Mesendoderm (in vitro differentiated cells): ENCODE measurements around the gene METTL21A.

Source experiments
- DNase-seq: peaks from one replicate; pipeline ENCODE4 v3.0.0; 2013
- H2AK5ac ChIP-seq: 2 replicates; pipeline ENCODE4 v1.6.1; 2013; ENCODE audit warnings: low read length, inconsistent platforms
- H2BK120ac ChIP-seq: 2 replicates; pipeline ENCODE4 v1.6.1; 2013; ENCODE audit warnings: low read depth, mild to moderate bottlenecking, low read length, moderate library complexity, mixed read lengths
- H2BK15ac ChIP-seq: replicated peaks from 2 replicates; pipeline ENCODE4 v1.6.1; 2013; ENCODE audit warnings: low read depth, mild to moderate bottlenecking, moderate library complexity
- H2BK5ac ChIP-seq: 2 replicates; pipeline ENCODE4 v1.6.1; 2013; ENCODE audit warnings: low read length, inconsistent platforms
- H3K18ac ChIP-seq: 2 replicates; pipeline ENCODE4 v1.6.1; 2013; ENCODE audit warnings: mild to moderate bottlenecking, low read length, mixed read lengths
- H3K23ac ChIP-seq: one replicate; pipeline ENCODE4 v1.6.1; 2013; ENCODE audit warnings: low read length
- H3K27ac ChIP-seq: 2 replicates; pipeline ENCODE4 v1.5.1; 2013; ENCODE audit warnings: low read depth, mild to moderate bottlenecking, inconsistent platforms, low read length, moderate library complexity
- H3K27me3 ChIP-seq: 2 replicates; pipeline ENCODE4 v1.6.1; 2013; ENCODE audit warnings: low read length, control low read depth, mild to moderate bottlenecking, inconsistent platforms; ENCODE audit not compliant: insufficient read depth, poor library complexity
- H3K36me3 ChIP-seq: 2 replicates; pipeline ENCODE4 v1.6.1; 2013; ENCODE audit warnings: low read length, inconsistent platforms; ENCODE audit not compliant: control insufficient read depth, insufficient read depth
- H3K4ac ChIP-seq: one replicate; pipeline ENCODE4 v1.6.1; 2013; ENCODE audit warnings: low read depth, mild to moderate bottlenecking, low read length, moderate library complexity
- H3K4me1 ChIP-seq: 2 replicates; pipeline ENCODE4 v1.6.1; 2013; ENCODE audit warnings: low read depth, low read length, inconsistent platforms; ENCODE audit not compliant: control insufficient read depth
- H3K4me2 ChIP-seq: 2 replicates; pipeline ENCODE4 v1.6.1; 2013; ENCODE audit warnings: low read length
- H3K4me3 ChIP-seq: 2 replicates; pipeline ENCODE4 v1.5.1; 2013; ENCODE audit warnings: mild to moderate bottlenecking, low read length
- H3K56ac ChIP-seq: one replicate; pipeline ENCODE4 v1.6.1; 2013; ENCODE audit warnings: low read length
- H3K79me1 ChIP-seq: 2 replicates; pipeline ENCODE4 v1.6.1; 2013; ENCODE audit warnings: low read length, inconsistent platforms
- H3K79me2 ChIP-seq: 2 replicates; pipeline ENCODE4 v1.6.1; 2013; ENCODE audit warnings: mild to moderate bottlenecking, low read length; ENCODE audit not compliant: control insufficient read depth, insufficient read depth
- H3K9ac ChIP-seq: 2 replicates; pipeline ENCODE4 v1.6.1; 2013; ENCODE audit warnings: low read length, inconsistent platforms
- H4K5ac ChIP-seq: one replicate; pipeline ENCODE4 v1.6.1; 2013; ENCODE audit warnings: low read length
- H4K8ac ChIP-seq: one replicate; pipeline ENCODE4 v1.6.1; 2013; ENCODE audit warnings: low read depth, mild to moderate bottlenecking, control low read depth, low read length, moderate library complexity
- WGBS: extraction: QIAGEN DNeasy Blood & Tissue Kit; methylation state at CpG from one replicate; pipeline ENCODE4 v1.1.7; 2013; ENCODE audit warnings: low lambda C conversion rate, missing lambda C conversion rate; ENCODE audit not compliant: insufficient coverage; ENCODE audit errors: extremely low coverage; 5-methylcytosine and 5-hydroxymethylcytosine counted together

Gene METTL21A

DNA sequence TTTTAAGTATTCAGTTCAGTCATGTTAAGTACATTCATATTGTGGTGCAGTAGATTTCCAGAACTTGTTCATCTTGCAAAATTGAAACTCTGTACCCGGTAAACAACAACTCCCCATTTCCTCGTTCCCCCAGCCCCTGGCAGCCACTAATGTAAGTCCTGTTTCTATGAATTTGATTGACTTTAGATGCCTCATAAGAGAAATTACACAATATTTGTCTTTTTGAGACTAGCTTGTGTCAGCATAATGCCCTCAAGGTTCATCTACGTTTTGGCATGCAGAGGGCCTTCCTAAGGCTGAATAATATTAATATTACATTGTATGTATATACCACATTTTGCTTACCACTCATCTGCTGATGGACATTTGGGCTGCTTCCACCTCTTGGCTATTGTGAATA, 30.9 kb downstream of the METTL21A start:
- H3K79me2 ChIP-seq: no peaks in the 10 kb centered on the region
- peaks cover 1% of the 10 kb centered on the region for H3K36me3 ChIP-seq

DNA sequence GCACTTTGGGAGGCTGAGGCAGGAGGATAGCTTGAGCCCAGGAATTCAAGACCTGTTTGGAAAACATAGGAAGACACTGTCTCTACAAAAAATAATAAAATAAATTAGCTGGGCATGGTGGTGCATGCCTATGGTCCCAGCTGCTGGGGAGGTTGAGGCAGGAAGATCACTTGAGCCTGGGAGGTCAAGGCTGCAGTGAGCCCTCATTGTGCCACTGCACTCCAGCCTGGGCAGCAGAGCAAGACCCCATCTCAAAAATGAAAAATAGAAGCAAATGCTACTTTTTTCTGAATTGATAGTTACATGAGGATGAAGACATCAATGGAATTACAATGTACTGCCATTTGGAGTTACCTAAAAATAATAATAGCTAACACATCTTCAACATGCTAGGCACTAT, 31.9 kb downstream of the METTL21A start:
- H3K56ac ChIP-seq: no peak overlapping the region
- no peak overlapping the region for H3K9ac ChIP-seq
- H3K23ac ChIP-seq: no peak overlapping the region
- no peaks in the 10 kb centered on the region for H3K27me3 ChIP-seq
- H3K4ac ChIP-seq: no peak overlapping the region
- H3K4me2 ChIP-seq: no peak overlapping the region
- H3K4me1 ChIP-seq: no peaks in the 10 kb centered on the region
- no peak overlapping the region for H3K18ac ChIP-seq
- no peaks in the 10 kb centered on the region for H3K79me2 ChIP-seq
- H3K27ac ChIP-seq: no peak overlapping the region
- H3K36me3 ChIP-seq: peaks cover 1% of the 10 kb centered on the region
- H4K5ac ChIP-seq: no peak overlapping the region
- no peak overlapping the region for H2AK5ac ChIP-seq
- H4K8ac ChIP-seq: no peak overlapping the region
- no peak for DNase-seq
- no peak overlapping the region for H2BK5ac ChIP-seq
- no peak overlapping the region for H2BK15ac ChIP-seq
- H3K79me1 ChIP-seq: no peaks in the 10 kb centered on the region
- H3K4me3 ChIP-seq: no peak overlapping the region
- H2BK120ac ChIP-seq: no peak overlapping the region

More for the DNA sequence above, 30.9 kb downstream of the METTL21A start:
- no peak overlapping the region for H3K4ac ChIP-seq
- H3K9ac ChIP-seq: no peak overlapping the region
- H2AK5ac ChIP-seq: no peak overlapping the region
- no peak overlapping the region for H4K8ac ChIP-seq
- no peak overlapping the region for H3K23ac ChIP-seq
- no peak overlapping the region for H3K4me3 ChIP-seq
- H3K56ac ChIP-seq: no peak overlapping the region
- no peaks in the 10 kb centered on the region for H3K4me1 ChIP-seq
- H4K5ac ChIP-seq: no peak overlapping the region
- H3K27me3 ChIP-seq: no peaks in the 10 kb centered on the region
- H2BK120ac ChIP-seq: no peak overlapping the region
- DNase-seq: no peak
- H2BK5ac ChIP-seq: no peak overlapping the region
- H3K27ac ChIP-seq: no peak overlapping the region
- no peak overlapping the region for H2BK15ac ChIP-seq
- no peaks in the 10 kb centered on the region for H3K79me1 ChIP-seq
- no CpG with 5 or more reads among the region's 3 CpGs for WGBS
- H3K18ac ChIP-seq: no peak overlapping the region
- H3K4me2 ChIP-seq: no peak overlapping the region

DNA sequence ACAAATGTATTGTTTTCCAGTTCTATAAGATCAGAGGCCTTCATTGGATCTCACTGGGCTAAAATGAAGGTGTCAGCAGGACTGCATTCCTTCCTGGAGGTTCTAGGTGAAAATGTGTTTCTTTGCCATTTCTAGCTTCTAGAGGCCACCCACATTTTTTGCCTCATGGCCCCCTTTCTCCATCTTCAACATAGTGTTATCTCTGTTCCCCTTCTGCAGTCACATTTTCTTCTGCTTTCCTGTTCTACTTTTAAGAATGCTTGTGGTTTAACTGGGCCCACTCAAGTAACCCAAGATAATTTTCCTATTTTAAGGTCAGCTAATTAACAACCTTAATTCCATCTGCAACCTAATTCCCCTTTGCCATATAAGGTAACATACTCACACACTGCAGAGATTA, 36.1 kb downstream of the METTL21A start:
- no peak overlapping the region for H2BK120ac ChIP-seq
- DNase-seq: no peak
- H3K23ac ChIP-seq: no peak overlapping the region

DNA sequence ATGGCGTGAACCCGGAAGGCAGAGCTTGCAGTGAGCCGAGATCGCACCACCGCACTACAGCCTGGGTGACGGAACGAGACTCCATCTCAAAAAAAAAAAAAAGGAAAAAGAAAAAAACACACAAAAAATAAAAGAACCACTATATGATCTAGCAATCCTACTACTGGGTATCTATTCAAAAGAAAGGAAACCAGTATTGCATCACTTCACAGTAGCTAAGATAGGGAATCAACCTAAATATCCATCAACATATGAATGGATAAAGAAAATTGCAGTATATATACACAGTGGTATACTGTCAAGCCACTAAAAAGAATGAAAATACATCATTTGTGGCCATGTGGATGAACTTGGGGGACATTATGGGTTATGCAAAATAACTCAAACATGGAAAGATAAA, 37.9 kb downstream of the METTL21A start:
- Histone ChIP-seq H3K18ac (no peak overlapping the region), H3K4me1 (no peaks in the 10 kb centered on the region), H3K4me3 (no peak overlapping the region), H3K9ac (no peak overlapping the region), H4K5ac (no peak overlapping the region), H2BK5ac (no peak overlapping the region), H3K79me1 (no peaks in the 10 kb centered on the region), H3K4me2 (no peak overlapping the region), H2BK15ac (no peak overlapping the region), H2AK5ac (no peak overlapping the region), H3K23ac (no peak overlapping the region), H2BK120ac (no peak overlapping the region), H3K36me3 (peaks cover 4% of the 10 kb centered on the region), H3K27ac (no peak overlapping the region), H3K79me2 (no peaks in the 10 kb centered on the region), H3K56ac (no peak overlapping the region), H3K27me3 (no peaks in the 10 kb centered on the region), H3K4ac (no peak overlapping the region), H4K8ac (no peak overlapping the region)
- no peak for DNase-seq
- WGBS: no CpG with 5 or more reads among the region's 7 CpGs

More for the DNA sequence above, 36.1 kb downstream of the METTL21A start:
- no peak overlapping the region for H3K4me2 ChIP-seq
- H3K27me3 ChIP-seq: no peaks in the 10 kb centered on the region
- H3K18ac ChIP-seq: no peak overlapping the region
- H2BK5ac ChIP-seq: no peak overlapping the region
- no peak overlapping the region for H4K5ac ChIP-seq
- no peak overlapping the region for H3K4ac ChIP-seq
- no peak overlapping the region for H3K27ac ChIP-seq
- H3K4me1 ChIP-seq: no peaks in the 10 kb centered on the region
- H2AK5ac ChIP-seq: no peak overlapping the region
- no peak overlapping the region for H3K56ac ChIP-seq
- no peaks in the 10 kb centered on the region for H3K79me1 ChIP-seq
- H3K4me3 ChIP-seq: no peak overlapping the region
- H3K36me3 ChIP-seq: peaks cover 4% of the 10 kb centered on the region
- no peak overlapping the region for H4K8ac ChIP-seq
- H2BK15ac ChIP-seq: no peak overlapping the region
- H3K9ac ChIP-seq: no peak overlapping the region
- H3K79me2 ChIP-seq: no peaks in the 10 kb centered on the region

DNA sequence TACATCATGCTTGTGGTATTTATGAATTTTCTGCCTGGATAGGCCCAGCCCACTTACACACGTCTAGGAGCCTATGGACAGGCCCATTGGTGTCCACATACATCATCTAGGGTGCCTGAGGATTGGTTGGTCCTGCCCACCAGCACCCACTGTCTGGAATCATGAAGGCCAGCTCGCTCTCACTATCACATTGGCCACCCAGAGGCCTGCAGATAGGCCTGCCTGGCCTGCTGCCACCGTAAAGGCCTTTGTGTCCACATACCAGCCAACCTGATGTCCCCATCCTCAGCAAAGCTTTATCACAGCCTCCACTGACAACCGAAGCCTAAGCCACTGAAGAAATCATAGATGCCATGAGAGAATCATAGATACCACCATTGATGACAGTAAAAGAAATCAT, 40.2 kb downstream of the METTL21A start:
- H3K56ac ChIP-seq: no peak overlapping the region
- H3K4me2 ChIP-seq: no peak overlapping the region
- no peak overlapping the region for H3K23ac ChIP-seq
- no peak overlapping the region for H2BK15ac ChIP-seq
- no peak overlapping the region for H3K18ac ChIP-seq
- H3K27me3 ChIP-seq: no peaks in the 10 kb centered on the region
- H3K79me1 ChIP-seq: peaks cover 3% of the 10 kb centered on the region
- no peak overlapping the region for H4K8ac ChIP-seq
- no peak for DNase-seq
- H4K5ac ChIP-seq: no peak overlapping the region
- H2AK5ac ChIP-seq: no peak overlapping the region
- no peaks in the 10 kb centered on the region for H3K4me1 ChIP-seq
- no peak overlapping the region for H3K9ac ChIP-seq
- H3K36me3 ChIP-seq: peaks cover 8% of the 10 kb centered on the region
- no peak overlapping the region for H3K27ac ChIP-seq
- H2BK120ac ChIP-seq: no peak overlapping the region
- H3K79me2 ChIP-seq: no peaks in the 10 kb centered on the region
- H3K4me3 ChIP-seq: no peak overlapping the region
- WGBS: no CpG with 5 or more reads among the region's 4 CpGs
- no peak overlapping the region for H2BK5ac ChIP-seq
- H3K4ac ChIP-seq: no peak overlapping the region

DNA sequence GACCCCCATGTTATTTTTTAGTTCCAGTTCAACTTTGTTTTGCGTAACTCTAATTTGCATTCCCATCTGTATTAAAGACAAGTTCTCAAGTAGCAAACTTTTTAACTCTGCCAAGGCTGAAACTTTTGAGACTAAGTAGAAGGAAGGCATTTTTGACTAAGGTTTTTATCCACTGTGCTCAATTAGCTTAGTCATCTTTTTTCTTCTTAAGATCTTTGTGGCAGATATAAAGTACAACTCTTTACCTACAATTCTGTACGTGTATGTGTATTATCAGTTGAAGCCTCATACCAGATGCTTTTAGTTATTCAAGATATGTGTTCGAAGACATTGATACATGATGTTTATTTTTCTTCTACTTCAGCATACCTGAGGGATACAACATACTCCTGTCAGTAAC, 53.8 kb downstream of the METTL21A start:
- H3K36me3 ChIP-seq: peaks cover 3% of the 10 kb centered on the region
- H3K56ac ChIP-seq: no peak overlapping the region

More for the DNA sequence above, 53.8 kb downstream of the METTL21A start:
- Histone ChIP-seq H2BK5ac (no peak overlapping the region), H3K79me2 (no peaks in the 10 kb centered on the region), H2BK15ac (no peak overlapping the region), H3K27ac (no peak overlapping the region), H3K27me3 (no peaks in the 10 kb centered on the region), H3K4me3 (no peak overlapping the region), H4K5ac (no peak overlapping the region), H3K4me1 (no peaks in the 10 kb centered on the region), H3K23ac (no peak overlapping the region), H3K79me1 (no peaks in the 10 kb centered on the region), H2AK5ac (no peak overlapping the region), H3K4ac (no peak overlapping the region), H2BK120ac (no peak overlapping the region), H3K18ac (no peak overlapping the region), H4K8ac (no peak overlapping the region), H3K4me2 (no peak overlapping the region), H3K9ac (no peak overlapping the region)
- no peak for DNase-seq
- no CpG with 5 or more reads among the region's 3 CpGs for WGBS
